Stimulated activated CD4-positive, alpha-beta T cell treated with anti-CD3 and anti-CD28 coated beads, Interleukin-4, amount 100 ng/mL, for 1 hour (primary cell): Measurements from ENCODE around the gene OR4A16.

ENCODE experiments used
- DNase-seq: peaks from one replicate; pipeline ENCODE4 v3.0.0-alpha.2; 2020

Gene OR4A16, protein sequence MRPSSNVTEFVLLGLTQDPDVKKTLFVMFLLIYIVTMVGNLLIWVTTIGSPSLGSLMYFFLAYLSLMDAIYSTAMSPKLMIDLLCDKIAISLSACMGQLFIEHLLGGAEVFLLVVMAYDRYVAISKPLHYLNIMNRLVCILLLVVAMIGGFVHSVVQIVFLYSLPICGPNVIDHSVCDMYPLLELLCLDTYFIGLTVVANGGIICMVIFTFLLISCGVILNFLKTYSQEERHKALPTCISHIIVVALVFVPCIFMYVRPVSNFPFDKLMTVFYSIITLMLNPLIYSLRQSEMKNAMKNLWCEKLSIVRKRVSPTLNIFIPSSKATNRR

DNA sequence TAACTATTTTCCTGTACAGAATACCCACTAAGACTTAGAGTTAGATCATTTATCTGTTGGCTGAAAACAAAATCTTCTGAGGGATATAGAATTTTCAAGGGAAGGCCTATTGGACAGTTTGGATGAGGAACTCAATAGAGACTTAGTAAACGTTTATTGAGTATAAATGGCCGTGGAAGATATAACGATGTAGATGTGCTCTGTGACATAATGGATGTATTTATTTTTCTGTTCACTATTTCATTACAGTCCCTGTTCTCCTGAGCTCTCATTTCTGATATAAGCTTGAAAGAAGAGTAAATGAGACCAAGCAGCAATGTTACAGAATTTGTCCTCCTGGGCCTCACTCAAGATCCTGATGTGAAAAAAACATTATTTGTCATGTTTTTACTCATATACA is at the start of gene OR4A16:
TSS of gene OR4A16 (plus strand) at position 301 of the 400 bp plus-strand sequence. CDS start at position 301, 0 bp downstream.
- DNase-seq = no peak

DNA sequence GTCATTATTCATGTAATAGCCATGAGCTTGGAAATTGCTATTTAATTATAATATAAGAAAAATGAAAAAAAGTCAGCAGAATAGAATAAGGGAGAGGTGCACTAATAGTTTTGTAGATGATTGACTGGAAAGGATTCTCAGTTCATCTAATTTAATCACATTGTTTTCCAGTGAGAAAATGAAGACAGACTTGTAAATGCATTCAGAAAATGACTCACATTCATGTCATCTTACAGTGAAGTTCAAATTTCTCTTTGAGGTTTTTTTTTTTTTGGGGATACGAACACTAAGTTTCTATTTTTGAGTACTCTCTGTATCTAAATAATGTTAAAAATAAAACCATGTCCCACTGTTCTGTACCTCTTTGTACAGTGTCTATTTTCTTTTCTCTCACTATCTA is 18.5 kb upstream of the OR4A16 start:
- DNase-seq = no peak

DNA sequence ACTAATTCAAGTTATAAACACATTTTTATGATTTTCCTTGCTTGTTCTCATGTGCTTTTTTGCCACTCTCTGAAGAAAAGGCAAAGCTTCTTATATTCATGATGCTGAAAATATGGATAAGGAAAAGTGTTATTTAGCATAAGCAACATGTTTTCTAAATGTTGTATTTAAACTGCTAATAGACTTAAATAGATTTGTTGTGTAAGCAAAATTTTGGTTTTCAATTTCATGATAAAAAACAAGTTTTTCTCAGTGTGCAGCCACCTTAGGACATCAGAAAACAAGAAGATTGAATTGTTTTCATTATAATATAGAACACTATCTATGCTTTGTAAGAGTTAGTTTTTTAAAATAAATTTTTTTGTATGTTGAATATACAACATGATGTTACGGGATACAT is 2.3 kb downstream of the OR4A16 start:
- DNase-seq = no peak

DNA sequence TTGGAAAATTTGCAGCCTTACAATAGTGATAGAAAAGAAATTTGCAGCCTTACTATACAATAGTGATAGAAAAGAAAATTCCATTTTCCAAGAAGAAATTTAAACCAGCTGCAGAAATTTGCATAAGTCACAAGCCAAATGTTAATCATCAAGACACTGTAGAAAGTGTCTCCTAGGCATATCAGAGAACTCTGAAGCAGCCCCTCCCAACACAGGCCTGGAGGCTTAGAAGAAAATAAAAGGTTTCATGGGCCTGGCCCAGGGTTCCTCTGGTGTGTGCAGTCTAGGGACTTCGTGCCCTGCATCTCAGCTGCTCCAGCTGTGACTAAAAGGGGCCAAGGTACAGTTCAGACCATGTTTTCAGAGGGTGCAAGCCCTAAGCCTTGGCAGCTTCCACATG is 6.0 kb downstream of the OR4A16 start:
- no peak for DNase-seq

- no peak for DNase-seq
Observed at GRCh38 chr11:55357560-55358184, 14.7 kb downstream of the OR4A16 start.

DNA sequence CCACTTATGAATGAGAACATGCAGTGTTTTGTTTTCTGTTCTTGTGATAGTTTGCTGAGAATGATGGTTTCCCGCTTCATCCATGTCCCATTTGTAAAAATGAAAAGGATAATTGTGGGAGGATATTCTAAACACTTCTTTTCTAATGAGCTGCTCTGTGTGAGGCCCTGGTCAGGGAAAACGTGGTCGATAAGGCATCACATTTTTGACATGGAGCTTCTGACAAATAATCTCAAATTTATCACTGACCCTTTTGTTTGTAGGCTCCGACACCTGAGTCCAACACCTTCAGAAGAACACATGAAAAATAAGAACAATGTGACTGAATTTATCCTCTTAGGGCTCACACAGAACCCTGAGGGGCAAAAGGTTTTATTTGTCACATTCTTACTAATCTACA is 24.7 kb downstream of the OR4A16 start, which contains the start of gene OR4A15:
TSS of gene OR4A15 (plus strand) at position 301 of the 400 bp plus-strand sequence. CDS start at position 301, 0 bp downstream.
- DNase-seq = no peak
